HEK293 (cell line): ENCODE results near the gene ESRRG.

Experiments
- CTCF ChIA-PET: fragments of 350-600 bp; formaldehyde crosslinking; extraction: SDS; loops from one replicate; lab custom pipeline; 2021; ENCODE audit warnings: antibody characterized with exemption; lab: Yijun Ruan, JAX
- POLR2A ChIA-PET: fragments of 300-600 bp; formaldehyde crosslinking; extraction: SDS; loops from one replicate; lab custom pipeline; 2020; ENCODE audit warnings: antibody characterized with exemption, inconsistent platforms; lab: Yijun Ruan, JAX
- H3K27ac ChIP-seq: fragments of 200-500 bp; sonication (Bioruptor generic); 2 replicates; pipeline ENCODE4 v1.5.1; 2014; ENCODE audit warnings: low read depth, low read length, control low read depth, inconsistent platforms; ENCODE audit errors: extremely low read depth
- H3K36me3 ChIP-seq, 2 experiments: fragments of 200-500 bp in 1 of 2; sonication (Bioruptor generic) in 1 of 2; 1 replicate in 1 of 2; 2 replicates in 1 of 2; pipeline ENCODE4 v1.5.1; 2014 to 2017; ENCODE audit warnings: inconsistent platforms in 2 of 2, low read length in 2 of 2; ENCODE audit not compliant: control insufficient read depth in 2 of 2, insufficient read depth in 1 of 2
- H3K4me1 ChIP-seq: fragments of 200-500 bp; sonication (Bioruptor generic); 2 replicates; pipeline ENCODE4 v1.5.1; 2014; ENCODE audit warnings: mild to moderate bottlenecking, low read length, inconsistent platforms; ENCODE audit not compliant: control insufficient read depth, insufficient read depth
- H3K4me3 ChIP-seq: 2 replicates; pipeline ENCODE4 v1.5.1; 2011; ENCODE audit warnings: low read depth, mild to moderate bottlenecking, control low read depth, low read length, moderate library complexity
- H3K9me3 ChIP-seq: fragments of 200-500 bp; sonication (Bioruptor generic); 2 replicates; pipeline ENCODE4 v1.5.1; 2014; ENCODE audit warnings: low read depth, low read length, inconsistent platforms; ENCODE audit not compliant: control insufficient read depth, insufficient read depth
- FEZF1 ChIP-seq: fragments of 450-650 bp; formaldehyde crosslinking; IDR thresholded peaks from 2 replicates; pipeline ENCODE4 v1.5.1; 2016; ENCODE audit warnings: missing biosample characterization, missing genetic modification characterization
- GFI1B ChIP-seq: fragments of 450-650 bp; formaldehyde crosslinking; IDR thresholded peaks from 2 replicates; pipeline ENCODE4 v1.5.1; 2016; ENCODE audit warnings: missing biosample characterization, missing genetic modification characterization
- KLF9 ChIP-seq: fragments of 450-650 bp; formaldehyde crosslinking; IDR thresholded peaks from 2 replicates; pipeline ENCODE4 v1.5.1; 2016; ENCODE audit warnings: missing biosample characterization, missing genetic modification characterization, low read depth
- ZIC2 ChIP-seq: fragments of 450-650 bp; formaldehyde crosslinking; IDR thresholded peaks from 2 replicates; pipeline ENCODE4 v1.5.1; 2016; ENCODE audit warnings: missing biosample characterization, missing genetic modification characterization
- ZNF112 ChIP-seq: fragments of 450-650 bp; formaldehyde crosslinking; IDR thresholded peaks from 2 replicates; pipeline ENCODE4 v1.5.0; 2017; ENCODE audit warnings: missing biosample characterization, missing genetic modification characterization
- ZNF114 ChIP-seq: fragments of 450-650 bp; formaldehyde crosslinking; IDR thresholded peaks from 2 replicates; pipeline ENCODE4 v1.5.0; 2017; ENCODE audit warnings: missing biosample characterization, missing genetic modification characterization
- ZNF16 ChIP-seq: fragments of 450-650 bp; formaldehyde crosslinking; IDR thresholded peaks from 2 replicates; pipeline ENCODE4 v1.5.1; 2016; ENCODE audit warnings: low read depth, missing biosample characterization, missing genetic modification characterization
- ZNF175 ChIP-seq: fragments of 450-650 bp; formaldehyde crosslinking; IDR thresholded peaks from 2 replicates; pipeline ENCODE4 v1.5.1; 2016; ENCODE audit warnings: missing biosample characterization, missing genetic modification characterization
- ZNF394 ChIP-seq: fragments of 450-650 bp; formaldehyde crosslinking; IDR thresholded peaks from 2 replicates; pipeline ENCODE4 v1.5.1; 2016; ENCODE audit warnings: missing biosample characterization, missing genetic modification characterization, mild to moderate bottlenecking, moderate library complexity, borderline replicate concordance
- ZNF510 ChIP-seq: fragments of 450-650 bp; formaldehyde crosslinking; IDR thresholded peaks from 2 replicates; pipeline ENCODE4 v1.5.1; 2018; ENCODE audit warnings: mild to moderate bottlenecking, missing genetic modification characterization, missing biosample characterization; ENCODE audit not compliant: insufficient replicate concordance
- ZNF521 ChIP-seq: fragments of 450-650 bp; formaldehyde crosslinking; IDR thresholded peaks from 2 replicates; pipeline ENCODE4 v1.5.1; 2017; ENCODE audit warnings: missing biosample characterization, mild to moderate bottlenecking, missing genetic modification characterization
- ZNF571 ChIP-seq: fragments of 450-650 bp; formaldehyde crosslinking; IDR thresholded peaks from 2 replicates; pipeline ENCODE4 v1.5.0; 2017; ENCODE audit warnings: missing biosample characterization, missing genetic modification characterization
- ZNF596 ChIP-seq: fragments of 450-650 bp; IDR thresholded peaks from 2 replicates; pipeline ENCODE4 v1.5.0; 2018; ENCODE audit warnings: missing biosample characterization, mild to moderate bottlenecking, missing genetic modification characterization, moderate library complexity
- ZNF621 ChIP-seq: fragments of 450-650 bp; formaldehyde crosslinking; IDR thresholded peaks from 2 replicates; pipeline ENCODE4 v1.5.1; 2017; ENCODE audit warnings: missing biosample characterization, missing genetic modification characterization
- ZNF626 ChIP-seq: fragments of 450-650 bp; sonication (Bioruptor Pico); formaldehyde crosslinking; IDR thresholded peaks from 2 replicates; pipeline ENCODE4 v1.5.1; 2018; ENCODE audit warnings: missing biosample characterization, missing genetic modification characterization, inconsistent platforms
- ZNF658 ChIP-seq: fragments of 450-650 bp; formaldehyde crosslinking; IDR thresholded peaks from 2 replicates; pipeline ENCODE4; 2016; ENCODE audit warnings: missing biosample characterization, missing genetic modification characterization
- ZNF670 ChIP-seq: fragments of 450-650 bp; formaldehyde crosslinking; IDR thresholded peaks from 2 replicates; pipeline ENCODE4 v1.5.1; 2016; ENCODE audit warnings: missing biosample characterization, missing genetic modification characterization, low read depth
- ZNF701 ChIP-seq: fragments of 450-650 bp; formaldehyde crosslinking; IDR thresholded peaks from 2 replicates; pipeline ENCODE4 v1.5.1; 2016; ENCODE audit warnings: missing biosample characterization, missing genetic modification characterization
- ZNF707 ChIP-seq: fragments of 450-650 bp; formaldehyde crosslinking; IDR thresholded peaks from 2 replicates; pipeline ENCODE4 v1.5.1; 2016; ENCODE audit warnings: missing biosample characterization, missing genetic modification characterization
- ZNF791 ChIP-seq: fragments of 450-650 bp; formaldehyde crosslinking; IDR thresholded peaks from 2 replicates; pipeline ENCODE4 v1.5.1; 2016; ENCODE audit warnings: missing biosample characterization, missing genetic modification characterization
- TF ChIP-seq, protein P1 (sequence below): fragments of 450-650 bp; formaldehyde crosslinking; conservative IDR thresholded peaks from 2 replicates; pipeline ENCODE4 v1.5.1; 2016; ENCODE audit warnings: low read depth, missing biosample characterization, missing genetic modification characterization
- TF ChIP-seq, protein P2 (sequence below): fragments of 450-650 bp; formaldehyde crosslinking; IDR thresholded peaks from 2 replicates; pipeline ENCODE4 v1.5.1; 2016; ENCODE audit warnings: missing biosample characterization, missing genetic modification characterization
- TF ChIP-seq, protein P3 (sequence below): fragments of 450-650 bp; formaldehyde crosslinking; IDR thresholded peaks from 2 replicates; pipeline ENCODE4 v1.5.1; 2017; ENCODE audit warnings: missing biosample characterization, missing genetic modification characterization

The ESRRG gene

DNA sequence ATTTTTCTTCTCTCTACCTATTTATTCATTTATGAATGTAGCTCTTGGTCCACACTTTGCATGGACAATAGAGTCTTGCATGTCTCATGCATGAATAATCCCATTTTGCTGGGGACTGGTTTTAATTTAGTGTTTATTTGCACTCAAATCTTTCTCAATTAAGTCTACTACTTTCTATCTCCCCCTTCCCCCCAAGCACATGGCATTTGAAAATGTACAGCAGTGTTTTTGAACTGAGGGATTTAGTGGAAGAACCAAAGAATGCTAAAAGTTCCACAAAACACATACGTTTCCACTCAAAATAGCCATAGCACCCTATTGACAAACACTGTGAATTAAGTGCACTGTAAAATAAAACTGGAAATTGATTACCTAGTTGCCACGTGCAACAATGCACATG lies 180.5 kb downstream of the ESRRG start:
- TF ChIP-seq ZNF112 (tag by site-specific recombination) = no peak
- TF ChIP-seq ZNF510 (tag by site-specific recombination) = no peak
- TF ChIP-seq, protein P1, sequence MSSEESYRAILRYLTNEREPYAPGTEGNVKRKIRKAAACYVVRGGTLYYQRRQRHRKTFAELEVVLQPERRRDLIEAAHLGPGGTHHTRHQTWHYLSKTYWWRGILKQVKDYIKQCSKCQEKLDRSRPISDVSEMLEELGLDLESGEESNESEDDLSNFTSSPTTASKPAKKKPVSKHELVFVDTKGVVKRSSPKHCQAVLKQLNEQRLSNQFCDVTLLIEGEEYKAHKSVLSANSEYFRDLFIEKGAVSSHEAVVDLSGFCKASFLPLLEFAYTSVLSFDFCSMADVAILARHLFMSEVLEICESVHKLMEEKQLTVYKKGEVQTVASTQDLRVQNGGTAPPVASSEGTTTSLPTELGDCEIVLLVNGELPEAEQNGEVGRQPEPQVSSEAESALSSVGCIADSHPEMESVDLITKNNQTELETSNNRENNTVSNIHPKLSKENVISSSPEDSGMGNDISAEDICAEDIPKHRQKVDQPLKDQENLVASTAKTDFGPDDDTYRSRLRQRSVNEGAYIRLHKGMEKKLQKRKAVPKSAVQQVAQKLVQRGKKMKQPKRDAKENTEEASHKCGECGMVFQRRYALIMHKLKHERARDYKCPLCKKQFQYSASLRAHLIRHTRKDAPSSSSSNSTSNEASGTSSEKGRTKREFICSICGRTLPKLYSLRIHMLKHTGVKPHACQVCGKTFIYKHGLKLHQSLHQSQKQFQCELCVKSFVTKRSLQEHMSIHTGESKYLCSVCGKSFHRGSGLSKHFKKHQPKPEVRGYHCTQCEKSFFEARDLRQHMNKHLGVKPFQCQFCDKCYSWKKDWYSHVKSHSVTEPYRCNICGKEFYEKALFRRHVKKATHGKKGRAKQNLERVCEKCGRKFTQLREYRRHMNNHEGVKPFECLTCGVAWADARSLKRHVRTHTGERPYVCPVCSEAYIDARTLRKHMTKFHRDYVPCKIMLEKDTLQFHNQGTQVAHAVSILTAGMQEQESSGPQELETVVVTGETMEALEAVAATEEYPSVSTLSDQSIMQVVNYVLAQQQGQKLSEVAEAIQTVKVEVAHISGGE (tag by site-specific recombination) = no peak
- TF ChIP-seq ZNF16 (tag by site-specific recombination) = no peak
- TF ChIP-seq ZNF658 (tag by site-specific recombination) = no peak
- TF ChIP-seq, protein P2, sequence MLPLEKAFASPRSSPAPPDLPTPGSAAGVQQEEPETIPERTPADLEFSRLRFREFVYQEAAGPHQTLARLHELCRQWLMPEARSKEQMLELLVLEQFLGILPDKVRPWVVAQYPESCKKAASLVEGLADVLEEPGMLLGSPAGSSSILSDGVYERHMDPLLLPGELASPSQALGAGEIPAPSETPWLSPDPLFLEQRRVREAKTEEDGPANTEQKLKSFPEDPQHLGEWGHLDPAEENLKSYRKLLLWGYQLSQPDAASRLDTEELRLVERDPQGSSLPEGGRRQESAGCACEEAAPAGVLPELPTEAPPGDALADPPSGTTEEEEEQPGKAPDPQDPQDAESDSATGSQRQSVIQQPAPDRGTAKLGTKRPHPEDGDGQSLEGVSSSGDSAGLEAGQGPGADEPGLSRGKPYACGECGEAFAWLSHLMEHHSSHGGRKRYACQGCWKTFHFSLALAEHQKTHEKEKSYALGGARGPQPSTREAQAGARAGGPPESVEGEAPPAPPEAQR (tag by site-specific recombination) = no peak
- TF ChIP-seq ZNF521 (tag by site-specific recombination) = no peak
- TF ChIP-seq ZNF626 (tag by site-specific recombination) = no peak
- no peak for TF ChIP-seq ZNF621
- no peak for TF ChIP-seq ZNF394 (tag by site-specific recombination)
- TF ChIP-seq ZNF707 (tag by site-specific recombination) = no peak
- POLR2A ChIA-PET = no interaction called here
- Histone ChIP-seq H3K4me1 (no peaks in the 10 kb centered on the region), H3K9me3 (no peaks in the 10 kb centered on the region), H3K36me3 (no peaks in the 10 kb centered on the region), H3K27ac (no peak overlapping the region), H3K4me3 (no peak overlapping the region)
- CTCF ChIA-PET = no interaction called here

DNA sequence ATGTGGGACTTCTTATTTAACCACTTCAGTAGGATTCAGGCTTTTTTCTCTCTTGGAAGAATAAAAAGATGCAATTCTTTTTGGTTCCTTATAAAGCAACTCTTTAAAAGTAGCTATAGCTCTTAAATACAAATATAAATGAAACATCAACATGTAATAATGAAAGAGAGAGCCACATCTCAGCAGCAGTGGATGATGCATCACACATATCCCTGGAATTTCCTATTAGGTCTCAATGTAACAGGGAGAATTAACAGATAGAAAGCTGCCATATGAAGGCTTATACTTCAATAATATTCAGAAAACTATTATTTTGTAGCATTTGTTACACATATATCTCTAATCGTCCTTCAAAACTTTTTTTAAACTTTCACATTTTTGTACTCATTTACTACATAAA lies 181.0 kb downstream of the ESRRG start:
- Histone ChIP-seq H3K4me1 (no peaks in the 10 kb centered on the region), H3K4me3 (no peak overlapping the region), H3K36me3 (no peaks in the 10 kb centered on the region), H3K9me3 (no peaks in the 10 kb centered on the region), H3K27ac (no peak overlapping the region)
- TF ChIP-seq ZNF701 (no peak), ZNF571 (tag by site-specific recombination) (no peak)
- ChIA-PET CTCF (no interaction called here), POLR2A (no interaction called here)

DNA sequence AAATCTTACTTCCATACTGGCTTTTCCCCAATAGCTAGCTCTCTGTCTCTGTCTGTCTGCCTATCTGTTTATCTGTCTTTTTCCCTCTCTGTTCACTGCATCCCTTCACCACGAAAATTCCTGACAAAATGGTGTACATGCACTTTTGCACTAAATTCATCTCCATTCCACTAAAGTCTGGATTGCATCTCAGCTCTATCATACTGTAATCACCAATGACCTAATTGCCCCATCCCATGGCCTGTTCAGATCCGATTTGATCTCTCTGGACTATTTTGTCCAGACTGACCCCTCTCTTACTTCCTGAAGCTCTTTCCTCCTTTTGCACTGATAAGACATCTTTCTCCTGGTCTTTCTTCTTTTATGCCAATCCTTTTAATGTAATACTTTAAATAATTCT lies 187.5 kb downstream of the ESRRG start:
- POLR2A ChIA-PET = no interaction called here
- TF ChIP-seq ZNF791 (tag by site-specific recombination) (no peak), ZIC2 (tag by site-specific recombination) (no peak), KLF9 (tag by site-specific recombination) (no peak), ZNF670 (tag by site-specific recombination) (no peak), ZNF596 (tag by site-specific recombination) (no peak), ZNF114 (no peak), FEZF1 (no peak), ZNF175 (no peak), GFI1B (tag by site-specific recombination) (no peak)
- TF ChIP-seq, protein P3, sequence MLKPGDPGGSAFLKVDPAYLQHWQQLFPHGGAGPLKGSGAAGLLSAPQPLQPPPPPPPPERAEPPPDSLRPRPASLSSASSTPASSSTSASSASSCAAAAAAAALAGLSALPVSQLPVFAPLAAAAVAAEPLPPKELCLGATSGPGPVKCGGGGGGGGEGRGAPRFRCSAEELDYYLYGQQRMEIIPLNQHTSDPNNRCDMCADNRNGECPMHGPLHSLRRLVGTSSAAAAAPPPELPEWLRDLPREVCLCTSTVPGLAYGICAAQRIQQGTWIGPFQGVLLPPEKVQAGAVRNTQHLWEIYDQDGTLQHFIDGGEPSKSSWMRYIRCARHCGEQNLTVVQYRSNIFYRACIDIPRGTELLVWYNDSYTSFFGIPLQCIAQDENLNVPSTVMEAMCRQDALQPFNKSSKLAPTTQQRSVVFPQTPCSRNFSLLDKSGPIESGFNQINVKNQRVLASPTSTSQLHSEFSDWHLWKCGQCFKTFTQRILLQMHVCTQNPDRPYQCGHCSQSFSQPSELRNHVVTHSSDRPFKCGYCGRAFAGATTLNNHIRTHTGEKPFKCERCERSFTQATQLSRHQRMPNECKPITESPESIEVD (tag by site-specific recombination) = no peak
- H3K9me3 ChIP-seq = no peaks in the 10 kb centered on the region
- no peak overlapping the region for H3K27ac ChIP-seq
- CTCF ChIA-PET = no interaction called here
- H3K4me3 ChIP-seq = no peak overlapping the region
- no peaks in the 10 kb centered on the region for H3K36me3 ChIP-seq
- no peaks in the 10 kb centered on the region for H3K4me1 ChIP-seq
